NCI-H1694 treated with DMSO at 0.1 percent for 48 hours (cell line): ENCODE results near the gene ATF6.
"Not testable (repeated sequence)": the region's sequence is repeated elsewhere in the genome, so short reads cannot be mapped to it uniquely, and the experiment has no call there.

Source experiments
- DNase-seq: peaks from one replicate; lab custom pipeline; 2025; lab: John Stamatoyannopoulos, UW

ATF6 gene

GRCh38 chr1:161781995-161782394 is 15.9 kb downstream of the ATF6 start:
- no peak for DNase-seq

- no peak for DNase-seq
Measured at GRCh38 chr1:161782886-161783285, 16.8 kb downstream of the ATF6 start.

GRCh38 chr1:161784968-161785367 is 18.8 kb downstream of the ATF6 start:
- no peak for DNase-seq

- no peak for DNase-seq
Measured at GRCh38 chr1:161787355-161787754, 21.2 kb downstream of the ATF6 start.

GRCh38 chr1:161790587-161791317 is 24.6 kb downstream of the ATF6 start:
- DNase-seq = no peak

GRCh38 chr1:161791904-161792655 is 26.0 kb downstream of the ATF6 start:
- DNase-seq = no peak

GRCh38 chr1:161792740-161793139 is 26.6 kb downstream of the ATF6 start:
- DNase-seq = peak; percentile 75

- no peak for DNase-seq
Measured at GRCh38 chr1:161799792-161800191, 33.7 kb downstream of the ATF6 start.

- DNase-seq = no peak
Measured at GRCh38 chr1:161801955-161802354, 35.8 kb downstream of the ATF6 start.

GRCh38 chr1:161803181-161803580 is 37.1 kb downstream of the ATF6 start:
- DNase-seq = no peak

GRCh38 chr1:161805399-161806197 is 39.5 kb downstream of the ATF6 start:
- DNase-seq = no peak

GRCh38 chr1:161809202-161809601 is 43.1 kb downstream of the ATF6 start:
- not testable (repeated sequence) for DNase-seq

GRCh38 chr1:161809656-161810055 is 43.5 kb downstream of the ATF6 start:
- DNase-seq = not testable (repeated sequence)

- no peak for DNase-seq
Measured at GRCh38 chr1:161810780-161811179, 44.7 kb downstream of the ATF6 start.

GRCh38 chr1:161816201-161816600 is 50.1 kb downstream of the ATF6 start:
- DNase-seq = no peak

- no peak for DNase-seq
Measured at GRCh38 chr1:161817176-161817730, 51.1 kb downstream of the ATF6 start.

GRCh38 chr1:161820914-161821313 is 54.8 kb downstream of the ATF6 start:
- no peak for DNase-seq

GRCh38 chr1:161824618-161825017 is 58.5 kb downstream of the ATF6 start:
- DNase-seq = no peak

GRCh38 chr1:161825831-161826230 is 59.7 kb downstream of the ATF6 start:
- DNase-seq = no peak

- no peak for DNase-seq
Measured at GRCh38 chr1:161826478-161826877, 60.4 kb downstream of the ATF6 start.

- DNase-seq = no peak
Measured at GRCh38 chr1:161827786-161828185, 61.7 kb downstream of the ATF6 start.

- DNase-seq = not testable (repeated sequence)
Measured at GRCh38 chr1:161832299-161832907, 66.3 kb downstream of the ATF6 start.
